ENCODE data around the gene RGN. TPM values are rescaled to one million over a fixed set of nuclear protein-coding genes. Genes with fewer than 3 reads are reported as not detected.

Gene RGN
- total and polyA plus RNA-seq, 2 donors (not counting 3 experiments of a cell fraction or from before 2014, with no cell fraction given) = 0.58 to 0.73 TPM

GRCh38 chrX:47030339-47030738 lies 47.9 kb upstream of the RGN start:
- H3K9me3 ChIP-seq (replicated peaks; ENCODE audit: control insufficient read depth, insufficient read depth, low read length) = no peaks in the 10 kb centered on the region
- BruUV-seq (replicated peaks) = no TSS peak
- no peaks in the 10 kb centered on the region for H3K36me3 ChIP-seq (ENCODE audit: control insufficient read depth in 2 of 2, extremely low read depth in 1 of 2, insufficient read depth in 2 of 2, low read length in 2 of 2)
- intact Hi-C loops (cut with micrococcal nuclease) = loop anchor here (1.0 kb wide), 3 partner anchors 127 to 271 kb away; partner anchors contain the start of gene SLC9A7
- H3K27ac ChIP-seq (ENCODE audit: insufficient read depth, low read depth, low read length) = no peak overlapping the region
- no peak overlapping the region for H3K4me3 ChIP-seq (replicated peaks in 1 of 3; ENCODE audit: insufficient read depth in 1 of 3, low read depth in 1 of 3, low read length in 3 of 3)
- FAIRE-seq = peak; percentile 65
- TF ChIP-seq EZH2 (IDR thresholded peaks at IDR 0.05; ENCODE audit: borderline replicate concordance, low read depth, low read length, severe bottlenecking) = no peak
- TF ChIP-seq CTCF (IDR thresholded peaks at IDR 0.05; ENCODE audit: extremely low read depth in 1 of 2, insufficient read depth in 1 of 2, low read depth in 1 of 2, low read length in 2 of 2) = peak; percentile 19 to 26
- TF ChIP-seq POLR2AphosphoS5 (IDR thresholded peaks at IDR 0.05; ENCODE audit: insufficient read depth, low read depth, low read length) = no peak
- ChIA-PET CTCF (interaction anchor here (0.6 to 1.9 kb wide), 24 partner anchors 8 to 475 kb away, joined by 3 to 21 read pairs (median 4); partner anchors contain the start of genes RP2 and SLC9A7), POLR2A (no interaction called here)
- no peak overlapping the region for H3K4me2 ChIP-seq (ENCODE audit: insufficient read depth, low read length)
- no peaks in the 10 kb centered on the region for H3K4me1 ChIP-seq (ENCODE audit: control insufficient read depth, extremely low read depth, insufficient read depth, low read length)
- H3K9ac ChIP-seq (replicated peaks; ENCODE audit: extremely low read depth, insufficient read depth, low read length) = no peak overlapping the region
- peak; percentile 69 for DNase-seq (ENCODE audit: low read depth, low spot score)
- dilution Hi-C loops (cut with MboI; ENCODE audit: extremely low pct_ligation_motif_present, low sequenced_read_pairs) = no loop called here
- no peaks in the 10 kb centered on the region for H3K27me3 ChIP-seq (ENCODE audit: control insufficient read depth in 2 of 2, insufficient read depth in 2 of 2, low read length in 2 of 2)
- H4K20me1 ChIP-seq (replicated peaks; ENCODE audit: control insufficient read depth, extremely low read depth, insufficient read depth, low read length) = no peaks in the 10 kb centered on the region
- H3K9me1 ChIP-seq (replicated peaks; ENCODE audit: control insufficient read depth, extremely low read depth, insufficient read depth, low read length) = no peaks in the 10 kb centered on the region
- H3K79me2 ChIP-seq (ENCODE audit: control insufficient read depth, insufficient read depth, low read length) = no peaks in the 10 kb centered on the region
- no peak overlapping the region for H2AFZ ChIP-seq (ENCODE audit: low read depth, low read length)

- peaks cover 8% of the 10 kb centered on the region for H3K4me1 ChIP-seq (ENCODE audit: control insufficient read depth, extremely low read depth, insufficient read depth, low read length)
- no peaks in the 10 kb centered on the region for H3K36me3 ChIP-seq (ENCODE audit: control insufficient read depth in 2 of 2, extremely low read depth in 1 of 2, insufficient read depth in 2 of 2, low read length in 2 of 2)
- H4K20me1 ChIP-seq (replicated peaks; ENCODE audit: control insufficient read depth, extremely low read depth, insufficient read depth, low read length) = no peaks in the 10 kb centered on the region
- H3K9me3 ChIP-seq (replicated peaks; ENCODE audit: control insufficient read depth, insufficient read depth, low read length) = no peaks in the 10 kb centered on the region
- no peak overlapping the region for H3K4me3 ChIP-seq (replicated peaks in 1 of 3; ENCODE audit: insufficient read depth in 1 of 3, low read depth in 1 of 3, low read length in 3 of 3)
- no peak overlapping the region for H3K9ac ChIP-seq (replicated peaks; ENCODE audit: extremely low read depth, insufficient read depth, low read length)
- no peaks in the 10 kb centered on the region for H3K27me3 ChIP-seq (ENCODE audit: control insufficient read depth in 2 of 2, insufficient read depth in 2 of 2, low read length in 2 of 2)
- no peak overlapping the region for H3K4me2 ChIP-seq (ENCODE audit: insufficient read depth, low read length)
- no peaks in the 10 kb centered on the region for H3K9me1 ChIP-seq (replicated peaks; ENCODE audit: control insufficient read depth, extremely low read depth, insufficient read depth, low read length)
- no TSS peak for BruUV-seq (replicated peaks)
- H3K27ac ChIP-seq (ENCODE audit: insufficient read depth, low read depth, low read length) = no peak overlapping the region
- H2AFZ ChIP-seq (ENCODE audit: low read depth, low read length) = no peak overlapping the region
- dilution Hi-C loops (cut with MboI; ENCODE audit: extremely low pct_ligation_motif_present, low sequenced_read_pairs) (no loop called here), intact Hi-C loops (cut with micrococcal nuclease) (no loop called here)
- DNase-seq (ENCODE audit: low read depth, low spot score) (peak; percentile 61), FAIRE-seq (peak; percentile 74)
- ChIA-PET POLR2A (no interaction called here), CTCF (interaction anchor here (0.9 to 2.2 kb wide), 3 partner anchors 17 to 46 kb away, joined by 3 to 5 read pairs (median 3); no protein-coding TSS in a partner anchor)
- TF ChIP-seq EZH2 (IDR thresholded peaks at IDR 0.05; ENCODE audit: borderline replicate concordance, low read depth, low read length, severe bottlenecking) (no peak), POLR2A (IDR thresholded peaks at IDR 0.05; ENCODE audit: low read depth, low read length) (no peak), MAX (IDR thresholded peaks at IDR 0.05; ENCODE audit: insufficient read depth, insufficient read length) (no peak), JUN (IDR thresholded peaks at IDR 0.05; ENCODE audit: borderline replicate concordance, insufficient read depth, insufficient read length, low read depth) (no peak), POLR2AphosphoS5 (IDR thresholded peaks at IDR 0.05; ENCODE audit: insufficient read depth, low read depth, low read length) (no peak), MYC (IDR thresholded peaks at IDR 0.05; ENCODE audit: low read depth, low read length) (no peak), GATA2 (IDR thresholded peaks at IDR 0.05; ENCODE audit: insufficient read depth, insufficient read length, low read depth, low read length) (no peak), CTCF (IDR thresholded peaks at IDR 0.05; ENCODE audit: extremely low read depth in 1 of 2, insufficient read depth in 1 of 2, low read depth in 1 of 2, low read length in 2 of 2) (no peak), FOS (IDR thresholded peaks at IDR 0.05; ENCODE audit: borderline replicate concordance, insufficient read depth, low read length) (no peak)
- no peaks in the 10 kb centered on the region for H3K79me2 ChIP-seq (ENCODE audit: control insufficient read depth, insufficient read depth, low read length)
Measured at GRCh38 chrX:47047989-47048388, 30.3 kb upstream of the RGN start.
